HEK293 (cell line): Measurements from ENCODE around the gene CDKN2AIP.

Experiments
- GFI1B ChIP-seq: fragments of 450-650 bp; formaldehyde crosslinking; IDR thresholded peaks from 2 replicates; pipeline ENCODE4 v1.5.1; 2016; ENCODE audit warnings: missing biosample characterization, missing genetic modification characterization
- HOXA7 ChIP-seq: sonication (generic); formaldehyde crosslinking; IDR thresholded peaks from 2 replicates; pipeline ENCODE4 v1.8.1; 2022; ENCODE audit warnings: missing genetic modification reagents, borderline replicate concordance
- HOXD13 ChIP-seq: sonication (generic); formaldehyde crosslinking; IDR thresholded peaks from 2 replicates; pipeline ENCODE4 v1.8.0; 2022; ENCODE audit warnings: missing genetic modification reagents, borderline replicate concordance
- IKZF3 ChIP-seq: fragments of 450-650 bp; IDR thresholded peaks from 2 replicates; pipeline ENCODE4 v1.5.0; 2018; ENCODE audit warnings: missing biosample characterization, mild to moderate bottlenecking, missing genetic modification characterization, moderate library complexity
- KLF1 ChIP-seq: fragments of 450-650 bp; formaldehyde crosslinking; IDR thresholded peaks from 2 replicates; pipeline ENCODE4 v1.5.1; 2016; ENCODE audit warnings: missing biosample characterization, missing genetic modification characterization
- KLF10 ChIP-seq: fragments of 450-650 bp; IDR thresholded peaks from 2 replicates; pipeline ENCODE4 v1.5.1; 2018; ENCODE audit warnings: missing biosample characterization, mild to moderate bottlenecking, missing genetic modification characterization
- MYNN ChIP-seq: fragments of 450-650 bp; formaldehyde crosslinking; IDR thresholded peaks from 2 replicates; pipeline ENCODE4 v1.5.1; 2016; ENCODE audit warnings: missing biosample characterization, missing genetic modification characterization, borderline replicate concordance
- OSR2 ChIP-seq: fragments of 450-650 bp; formaldehyde crosslinking; IDR thresholded peaks from 2 replicates; pipeline ENCODE4 v1.5.1; 2016; ENCODE audit warnings: missing biosample characterization, missing genetic modification characterization
- PBX3 ChIP-seq: sonication (generic); formaldehyde crosslinking; IDR thresholded peaks from 2 replicates; pipeline ENCODE4 v1.8.1; 2022; ENCODE audit warnings: mild to moderate bottlenecking, moderate library complexity, missing genetic modification reagents
- PRDM10 ChIP-seq: fragments of 450-650 bp; formaldehyde crosslinking; IDR thresholded peaks from 2 replicates; pipeline ENCODE4 v1.5.1; 2016; ENCODE audit warnings: missing biosample characterization, missing genetic modification characterization
- SCRT1 ChIP-seq: fragments of 450-650 bp; formaldehyde crosslinking; IDR thresholded peaks from 2 replicates; pipeline ENCODE4 v1.5.1; 2016; ENCODE audit warnings: missing biosample characterization, missing genetic modification characterization, borderline replicate concordance
- SP2 ChIP-seq: fragments of 450-650 bp; formaldehyde crosslinking; IDR thresholded peaks from 2 replicates; pipeline ENCODE4 v1.5.1; 2016; ENCODE audit warnings: missing biosample characterization, missing genetic modification characterization
- TCF7L2 ChIP-seq: IDR thresholded peaks from 2 replicates; pipeline ENCODE4 v1.6.1; 2011; ENCODE audit warnings: low read depth, mild to moderate bottlenecking, inconsistent platforms, low read length, moderate library complexity, borderline replicate concordance
- ZBTB17 ChIP-seq: fragments of 450-650 bp; formaldehyde crosslinking; IDR thresholded peaks from 2 replicates; pipeline ENCODE4 v1.5.1; 2016; ENCODE audit warnings: missing biosample characterization, missing genetic modification characterization
- ZBTB48 ChIP-seq: fragments of 450-650 bp; formaldehyde crosslinking; IDR thresholded peaks from 2 replicates; pipeline ENCODE4 v1.5.1; 2016; ENCODE audit warnings: missing biosample characterization, missing genetic modification characterization
- ZEB2 ChIP-seq: fragments of 450-650 bp; formaldehyde crosslinking; IDR thresholded peaks from 2 replicates; pipeline ENCODE4 v1.5.1; 2016; ENCODE audit warnings: missing biosample characterization, missing genetic modification characterization
- ZFP37 ChIP-seq: fragments of 450-650 bp; formaldehyde crosslinking; IDR thresholded peaks from 2 replicates; pipeline ENCODE4 v1.5.1; 2016; ENCODE audit warnings: missing biosample characterization, missing genetic modification characterization
- ZNF148 ChIP-seq: fragments of 450-650 bp; formaldehyde crosslinking; IDR thresholded peaks from 2 replicates; pipeline ENCODE4 v1.5.0; 2017; ENCODE audit warnings: missing biosample characterization, missing genetic modification characterization, borderline replicate concordance
- ZNF221 ChIP-seq: fragments of 450-650 bp; formaldehyde crosslinking; IDR thresholded peaks from 2 replicates; pipeline ENCODE4 v1.5.1; 2017; ENCODE audit warnings: missing biosample characterization, missing genetic modification characterization, borderline replicate concordance
- ZNF26 ChIP-seq: fragments of 450-650 bp; formaldehyde crosslinking; IDR thresholded peaks from 2 replicates; pipeline ENCODE4 v1.5.1; 2016; ENCODE audit warnings: missing biosample characterization, missing genetic modification characterization
- ZNF362 ChIP-seq: fragments of 450-650 bp; formaldehyde crosslinking; IDR thresholded peaks from 2 replicates; pipeline ENCODE4 v1.5.1; 2016; ENCODE audit warnings: missing biosample characterization, missing genetic modification characterization
- ZNF549 ChIP-seq: fragments of 450-650 bp; IDR thresholded peaks from 2 replicates; pipeline ENCODE4 v1.5.1; 2018; ENCODE audit warnings: missing biosample characterization, missing genetic modification characterization, mild to moderate bottlenecking, inconsistent platforms, moderate library complexity
- ZNF555 ChIP-seq: fragments of 450-650 bp; formaldehyde crosslinking; conservative IDR thresholded peaks from 2 replicates; pipeline ENCODE4 v1.5.1; 2017; ENCODE audit warnings: missing biosample characterization, mild to moderate bottlenecking, missing genetic modification characterization, inconsistent platforms
- ZNF610 ChIP-seq: fragments of 450-650 bp; formaldehyde crosslinking; IDR thresholded peaks from 2 replicates; pipeline ENCODE4 v1.5.1; 2016; ENCODE audit warnings: missing biosample characterization, missing genetic modification characterization, borderline replicate concordance
- ZNF692 ChIP-seq: fragments of 450-650 bp; formaldehyde crosslinking; IDR thresholded peaks from 2 replicates; pipeline ENCODE4 v1.5.1; 2016; ENCODE audit warnings: missing biosample characterization, missing genetic modification characterization
- ZNF777 ChIP-seq: fragments of 450-650 bp; formaldehyde crosslinking; IDR thresholded peaks from 2 replicates; pipeline ENCODE4 v1.5.1; 2017; ENCODE audit warnings: missing biosample characterization, missing genetic modification characterization, borderline replicate concordance
- ZSCAN30 ChIP-seq: fragments of 450-650 bp; IDR thresholded peaks from 2 replicates; pipeline ENCODE4 v1.5.1; 2018; ENCODE audit warnings: missing biosample characterization, mild to moderate bottlenecking, missing genetic modification characterization, moderate library complexity

Gene CDKN2AIP

GRCh38 chr4:183444214-183445096 lies at the start of gene CDKN2AIP (continued):
- no peak for TF ChIP-seq PBX3 (CRISPR knock-in tag)
- TF ChIP-seq ZNF692 (tag by site-specific recombination), result 0 out of 2 replicates have a peak, but pooled peaks have one; percentile 18
- TF ChIP-seq ZNF221 (tag by site-specific recombination), result no peak
- no peak for TF ChIP-seq GFI1B (tag by site-specific recombination)
- TF ChIP-seq KLF1 (tag by site-specific recombination), result peak; percentile 78
- peak; percentile 76; the same call in 1 of the 2 replicates for TF ChIP-seq KLF10 (tag by site-specific recombination)
- TF ChIP-seq ZNF610 (tag by site-specific recombination), result 0 out of 2 replicates have a peak, but pooled peaks have one; percentile 28
- no peak for TF ChIP-seq ZNF148
- TF ChIP-seq MYNN, result no peak
- peak; percentile 31; the same call in 1 of the 2 replicates for TF ChIP-seq ZSCAN30 (tag by site-specific recombination)
- TF ChIP-seq ZEB2 (tag by site-specific recombination), result peak; percentile 63; the same call in 1 of the 2 replicates
- no peak for TF ChIP-seq HOXA7 (CRISPR knock-in tag)
- no peak for TF ChIP-seq HOXD13 (CRISPR knock-in tag)
- no peak for TF ChIP-seq ZNF26 (tag by site-specific recombination)
- no peak for TF ChIP-seq ZNF555 (tag by site-specific recombination)
- TF ChIP-seq SP2 (tag by site-specific recombination), result peak; percentile 83
- 0 out of 2 replicates have a peak, but pooled peaks have one; percentile 22 for TF ChIP-seq IKZF3 (tag by site-specific recombination)
- TF ChIP-seq ZNF777 (tag by site-specific recombination), result no peak; the same call in 1 of the 2 replicates
- TF ChIP-seq PRDM10 (tag by site-specific recombination), result no peak
- TF ChIP-seq OSR2 (tag by site-specific recombination), result no peak
- TF ChIP-seq SCRT1, result no peak
- TF ChIP-seq ZFP37 (tag by site-specific recombination), result peak; percentile 65
- peak; percentile 87 for TF ChIP-seq ZBTB17 (tag by site-specific recombination)
- TF ChIP-seq TCF7L2, result peak; percentile 68; the same call in 1 of the 2 replicates
- TF ChIP-seq ZBTB48 (tag by site-specific recombination), result peak; percentile 43; the same call in 1 of the 2 replicates
- TF ChIP-seq ZNF362 (tag by site-specific recombination), result no peak
- TF ChIP-seq ZNF549 (tag by site-specific recombination), result no peak
